Psoas muscle (tissue), 8 donors: ENCODE data around the gene SMIM36. TPM values are rescaled to one million over a fixed set of nuclear protein-coding genes. Genes with fewer than 3 reads are reported as not detected.
A peak's percentile ranks its signal among the peaks of the same experiment; 100 is the strongest.

Experiments
- ATAC-seq, 4 donors: fragments of 200-7000 bp; cut with Tn5 transposase; one replicate each; pipeline ENCODE4 v1.9.1; 2020; ENCODE audit warnings: moderate library complexity in 3 of 4, mild to moderate bottlenecking in 2 of 4
- DNase-seq, 2 donors: peaks; one replicate each; pipeline ENCODE4 v3.0.0-alpha.2; 2020
- H3K27ac ChIP-seq: fragments of 200-600 bp; one replicate; pipeline ENCODE4 v1.8.0; 2022
- H3K27me3 ChIP-seq, 3 donors: fragments of 200-600 bp in 1 of 3; one replicate each; pipeline versions ENCODE4 v1.6.1 to v1.8.0; 2013 to 2022; ENCODE audit warnings: low read length in 2 of 3, mild to moderate bottlenecking in 2 of 3, moderate library complexity in 1 of 3; ENCODE audit not compliant: insufficient read depth in 3 of 3
- H3K36me3 ChIP-seq, 2 donors: fragments of 200-600 bp in 1 of 2; one replicate each; pipeline versions ENCODE4 v1.6.1 to v1.8.0; 2013 to 2022; ENCODE audit warnings: low read depth in 1 of 2, mild to moderate bottlenecking in 1 of 2, moderate library complexity in 1 of 2; ENCODE audit not compliant: insufficient read depth in 1 of 2
- H3K4me1 ChIP-seq: fragments of 200-600 bp; one replicate; pipeline ENCODE4 v1.8.0; 2022
- H3K4me3 ChIP-seq: fragments of 200-600 bp; one replicate; pipeline ENCODE4 v1.8.0; 2022; ENCODE audit warnings: mild to moderate bottlenecking
- H3K9me3 ChIP-seq: fragments of 200-600 bp; one replicate; pipeline ENCODE4 v1.8.0; 2022
- CTCF ChIP-seq: fragments of 200-600 bp; IDR thresholded peaks from one replicate; pipeline ENCODE4 v1.8.0; 2022; ENCODE audit warnings: antibody characterized with exemption
- WGBS, 3 donors: extraction: QIAGEN DNeasy Blood & Tissue Kit; methylation state at CpG; one replicate each; pipeline versions ENCODE4 v1.1.6 to v1.1.7; 2013; 5-methylcytosine and 5-hydroxymethylcytosine counted together
- intact Hi-C, 2 donors: fragments of 100-400 bp; cut with DNase I; formaldehyde crosslinking; loops; one replicate each; pipeline versions ENCODE4 v1.11.0 to v1.14.2; 2022
- polyA plus RNA-seq, 3 donors: library from polyadenylated mRNA; stranded (reverse); fragments of 200-250 nt; gene quantifications; one replicate each; pipeline ENCODE4 v1.2.3, GENCODE V29; 2013
- total RNA-seq, 4 donors: library from RNA; stranded (reverse); fragmentation: NEBNext Ultra II Directional in 2 of 4; extraction: Animal tissue kit (Norgen Biotek cat#: 25700) in 2 of 4; gene quantifications; one replicate each; pipeline versions ENCODE4 v1.2.1 to v1.2.4, GENCODE V29; 2021 to 2023
- donor health status: healthy with polysubstance abuse.
- donor health status: DM: no; HTN: no; CAD: no; lungs with moderate emphysema.
- donor health status: Bipolar disorder and iron deficiency.
- donor health status: healthy.
- donor health status: DM: yes; HTN: yes; CAD: no.
- donor health status: DM: no; HTN: no; CAD: no.
- donor health status: DM: no; HTN: no; CAD: no.
- donor health status: DM: yes; HTN: yes; CAD: no.

Gene SMIM36
- total and polyA plus RNA-seq, 7 donors, result not detected

DNA sequence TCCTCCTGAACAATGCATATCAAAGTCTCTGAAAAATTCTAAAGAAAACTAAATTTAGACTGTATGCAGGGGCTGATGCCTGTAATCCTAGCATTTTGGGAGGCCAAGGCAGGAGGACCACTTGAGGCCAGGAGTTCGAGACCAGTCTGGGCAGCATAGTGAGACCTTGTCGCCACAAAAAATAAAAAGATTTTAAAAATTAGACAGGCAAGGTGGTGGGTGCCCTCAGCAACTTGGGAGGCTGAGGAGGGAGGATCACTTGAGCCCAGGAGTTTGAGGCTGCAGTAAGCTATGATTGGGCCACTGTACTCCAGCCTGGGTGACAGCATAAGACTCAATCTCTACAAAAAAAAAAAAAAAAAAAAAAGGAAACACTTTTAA is 59.5 kb downstream of the SMIM36 start:
- Histone ChIP-seq H3K4me1 (peaks cover 14% of the 10 kb centered on the region), H3K36me3 (no peaks in the 10 kb centered on the region), H3K4me3 (no peak overlapping the region), H3K27ac (no peak overlapping the region), H3K27me3 (no peaks in the 10 kb centered on the region), H3K9me3 (no peaks in the 10 kb centered on the region)
- ATAC-seq (no peak), DNase-seq (no peak)
- 95 to 99% (median 96%) methylated on average over 2 of the region's 2 CpGs for WGBS, 3 donors
- no peak for TF ChIP-seq CTCF
- intact Hi-C loops, result no loop called here

- no peaks in the 10 kb centered on the region for H3K27me3 ChIP-seq
- 85 to 100% (median 86%) methylated on average over 1 of the region's 1 CpG for WGBS, 3 donors
- DNase-seq (no peak), ATAC-seq (no peak)
- no peak for TF ChIP-seq CTCF
- H3K9me3 ChIP-seq, result no peaks in the 10 kb centered on the region
- H3K36me3 ChIP-seq, result no peaks in the 10 kb centered on the region
- intact Hi-C loops, result no loop called here
- H3K4me1 ChIP-seq, result peaks cover 16% of the 10 kb centered on the region
- no peak overlapping the region for H3K4me3 ChIP-seq
- H3K27ac ChIP-seq, result no peak overlapping the region
Observed at GRCh38 chr17:55451203-55451641, 60.0 kb downstream of the SMIM36 start.

GRCh38 chr17:55450232-55450825 is 60.9 kb downstream of the SMIM36 start:
- Histone ChIP-seq H3K36me3 (no peaks in the 10 kb centered on the region), H3K27ac (no peak overlapping the region), H3K4me3 (no peak overlapping the region), H3K9me3 (no peaks in the 10 kb centered on the region), H3K4me1 (peaks cover 15% of the 10 kb centered on the region), H3K27me3 (no peaks in the 10 kb centered on the region)
- ATAC-seq (no peak), DNase-seq (no peak)
- WGBS, 3 donors, result 90 to 92% (median 92%) methylated on average over 7 of the region's 7 CpGs
- TF ChIP-seq CTCF, result no peak
- intact Hi-C loops, result no loop called here

DNA sequence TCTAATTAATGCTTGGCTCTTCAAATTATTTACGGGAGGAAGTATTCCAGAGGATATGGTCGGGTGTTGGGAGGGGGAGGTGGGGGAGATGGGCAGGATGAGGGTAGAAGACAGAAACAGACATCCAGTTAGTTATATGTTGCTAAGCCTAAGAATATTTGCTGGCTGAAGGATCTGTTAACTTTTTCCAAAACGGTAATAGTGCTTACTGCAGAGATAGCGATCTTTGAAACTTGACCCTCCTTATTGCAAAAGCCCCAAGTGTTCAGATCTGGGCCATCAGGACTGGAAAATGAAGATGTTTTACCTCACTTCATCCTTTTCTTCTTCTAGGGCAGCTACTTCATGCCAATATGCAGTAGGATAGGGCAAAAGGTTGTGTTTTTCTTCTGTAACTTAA is 62.6 kb downstream of the SMIM36 start:
- DNase-seq (no peak), ATAC-seq (peak in 1 of 4 donors; percentile 17)
- Histone ChIP-seq H3K4me3 (no peak overlapping the region), H3K27me3 (no peaks in the 10 kb centered on the region), H3K36me3 (no peaks in the 10 kb centered on the region), H3K4me1 (peaks cover 5% of the 10 kb centered on the region), H3K27ac (peak overlapping the region; percentile 42), H3K9me3 (no peaks in the 10 kb centered on the region)
- 19 to 30% (median 21%) methylated on average over 4 of the region's 4 CpGs for WGBS, 3 donors
- intact Hi-C loops, result no loop called here
- TF ChIP-seq CTCF, result no peak
